NT2/D1 (cell line): Measurements from ENCODE around the gene CKAP5.

Source experiments
- DNase-seq: peaks from one replicate; pipeline ENCODE4 v3.0.0-alpha.2; 2011; ENCODE audit warnings: low read depth, low spot score
- H3K27me3 ChIP-seq: 2 replicates; pipeline ENCODE4 v1.6.0; 2011; ENCODE audit warnings: mild to moderate bottlenecking; ENCODE audit not compliant: insufficient read length, insufficient read depth
- H3K36me3 ChIP-seq: 2 replicates; pipeline ENCODE4 v1.6.1; 2011; ENCODE audit warnings: mild to moderate bottlenecking, low read length, mixed read lengths; ENCODE audit not compliant: insufficient read depth, insufficient read length
- H3K4me1 ChIP-seq: 2 replicates; pipeline ENCODE4 v1.5.1; 2011; ENCODE audit not compliant: insufficient read depth, insufficient read length
- H3K4me3 ChIP-seq: 2 replicates; pipeline ENCODE4 v1.5.1; 2011; ENCODE audit warnings: low read depth; ENCODE audit not compliant: insufficient read length
- H3K9ac ChIP-seq: 2 replicates; pipeline ENCODE4 v1.6.0; 2011; ENCODE audit warnings: low read depth; ENCODE audit not compliant: insufficient read length
- H3K9me3 ChIP-seq: 2 replicates; pipeline ENCODE4 v1.5.1; 2011; ENCODE audit warnings: mild to moderate bottlenecking, low read length; ENCODE audit not compliant: insufficient read depth
- SUZ12 ChIP-seq: IDR thresholded peaks from 2 replicates; pipeline ENCODE4 v1.6.1; 2011; ENCODE audit not compliant: insufficient read length, insufficient read depth; ENCODE audit errors: extremely low read depth
- YY1 ChIP-seq: IDR thresholded peaks from 2 replicates; pipeline ENCODE4 v1.6.1; 2011; ENCODE audit not compliant: insufficient read length, insufficient read depth
- ZNF274 ChIP-seq: IDR thresholded peaks from 2 replicates; pipeline ENCODE4 v1.6.1; 2011; ENCODE audit warnings: mild to moderate bottlenecking, low read depth, low read length

Gene CKAP5

DNA sequence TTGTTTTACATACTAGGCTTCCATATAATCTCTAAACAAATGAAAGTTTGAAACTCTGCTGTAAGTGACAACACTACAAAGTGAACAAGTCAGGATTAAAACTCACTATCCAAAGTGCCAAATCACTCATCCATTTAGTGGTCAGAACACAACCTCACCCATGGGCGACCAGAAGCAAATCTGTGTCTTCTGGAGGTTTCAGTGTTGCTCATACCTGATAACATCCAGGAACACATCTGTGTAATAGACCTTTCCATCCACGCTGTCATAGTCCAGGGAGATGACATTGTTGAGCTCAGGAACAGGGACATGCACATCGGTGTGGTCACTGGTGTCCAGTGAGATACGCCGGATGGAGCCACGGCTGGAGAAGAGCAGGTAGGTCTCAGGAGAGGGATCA is 28.5 kb upstream of the CKAP5 start:
- Histone ChIP-seq H3K9ac (no peak overlapping the region), H3K27me3 (no peaks in the 10 kb centered on the region), H3K9me3 (no peaks in the 10 kb centered on the region), H3K4me3 (no peak overlapping the region), H3K36me3 (peaks cover 93% of the 10 kb centered on the region), H3K4me1 (no peaks in the 10 kb centered on the region)
- no peak for DNase-seq
- TF ChIP-seq YY1 (no peak), ZNF274 (no peak), SUZ12 (no peak)

DNA sequence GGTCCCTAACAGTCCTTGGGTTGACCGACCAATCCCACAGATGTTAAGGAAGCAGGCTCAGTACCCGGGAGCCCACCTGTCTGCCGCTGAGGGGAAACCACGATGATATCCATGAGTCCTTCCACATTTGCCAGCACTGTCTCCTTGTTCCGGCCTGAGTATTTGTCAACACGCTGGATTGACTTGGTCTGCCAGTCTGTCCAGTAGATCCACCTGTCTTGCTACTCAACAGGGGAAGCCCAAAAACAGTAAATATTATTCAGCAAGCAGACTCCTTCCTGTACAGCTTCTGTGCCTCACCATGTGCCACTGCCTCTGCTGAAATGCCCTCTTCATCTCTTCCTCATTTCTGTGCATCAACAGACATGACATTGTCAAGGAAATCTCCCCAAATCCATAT is 22.8 kb upstream of the CKAP5 start:
- no peak overlapping the region for H3K9ac ChIP-seq

GRCh38 chr11:46865340-46865739 is 19.3 kb upstream of the CKAP5 start:
- peaks cover 87% of the 10 kb centered on the region for H3K36me3 ChIP-seq
- H3K4me1 ChIP-seq = no peaks in the 10 kb centered on the region
- H3K27me3 ChIP-seq = no peaks in the 10 kb centered on the region
- H3K4me3 ChIP-seq = no peak overlapping the region
- no peak for DNase-seq
- H3K9me3 ChIP-seq = no peaks in the 10 kb centered on the region
- H3K9ac ChIP-seq = no peak overlapping the region
- no peak for TF ChIP-seq ZNF274

More for the DNA sequence above, 22.8 kb upstream of the CKAP5 start:
- Histone ChIP-seq H3K36me3 (peaks cover 92% of the 10 kb centered on the region), H3K4me3 (no peak overlapping the region), H3K4me1 (no peaks in the 10 kb centered on the region), H3K9me3 (no peaks in the 10 kb centered on the region), H3K27me3 (no peaks in the 10 kb centered on the region)
- DNase-seq = no peak
- TF ChIP-seq SUZ12 (no peak), YY1 (no peak), ZNF274 (no peak)

- Histone ChIP-seq H3K27me3 (no peaks in the 10 kb centered on the region), H3K9me3 (no peaks in the 10 kb centered on the region), H3K4me1 (no peaks in the 10 kb centered on the region), H3K36me3 (peaks cover 87% of the 10 kb centered on the region), H3K9ac (no peak overlapping the region), H3K4me3 (no peak overlapping the region)
- no peak for DNase-seq
- TF ChIP-seq YY1 (no peak), ZNF274 (no peak), SUZ12 (no peak)
Measured at GRCh38 chr11:46860218-46860617, 14.1 kb upstream of the CKAP5 start.

GRCh38 chr11:46858920-46859546 is 13.0 kb upstream of the CKAP5 start:
- Histone ChIP-seq H3K4me3 (no peak overlapping the region), H3K4me1 (no peaks in the 10 kb centered on the region), H3K9ac (no peak overlapping the region), H3K9me3 (no peaks in the 10 kb centered on the region), H3K27me3 (no peaks in the 10 kb centered on the region), H3K36me3 (peaks cover 75% of the 10 kb centered on the region)
- DNase-seq = no peak
- no peak for TF ChIP-seq SUZ12
- no peak for TF ChIP-seq ZNF274
- TF ChIP-seq YY1 = no peak

- DNase-seq = no peak
- no peaks in the 10 kb centered on the region for H3K4me1 ChIP-seq
- TF ChIP-seq SUZ12 (no peak), YY1 (no peak), ZNF274 (no peak)
- no peaks in the 10 kb centered on the region for H3K27me3 ChIP-seq
- H3K9me3 ChIP-seq = no peaks in the 10 kb centered on the region
- H3K4me3 ChIP-seq = no peak overlapping the region
- no peak overlapping the region for H3K9ac ChIP-seq
- peaks cover 62% of the 10 kb centered on the region for H3K36me3 ChIP-seq
Measured at GRCh38 chr11:46857666-46858065, 11.6 kb upstream of the CKAP5 start.

GRCh38 chr11:46856605-46857343 is 10.7 kb upstream of the CKAP5 start:
- H3K36me3 ChIP-seq = peaks cover 54% of the 10 kb centered on the region
- TF ChIP-seq ZNF274 (no peak), YY1 (no peak), SUZ12 (no peak)
- H3K27me3 ChIP-seq = no peaks in the 10 kb centered on the region
- no peak overlapping the region for H3K9ac ChIP-seq
- H3K9me3 ChIP-seq = no peaks in the 10 kb centered on the region
- no peaks in the 10 kb centered on the region for H3K4me1 ChIP-seq
- no peak for DNase-seq
- no peak overlapping the region for H3K4me3 ChIP-seq
